Activated naive CD8-positive, alpha-beta T cell treated with anti-CD3 and anti-CD28 coated beads, Interleukin-2, amount 10 ng/mL, durations not matched to agents 7 days and 5 days (primary cell): ENCODE data around the gene LRIG1. TPM values are rescaled to one million over a fixed set of nuclear protein-coding genes. Genes with fewer than 3 reads are reported as not detected.

Source experiments
- ATAC-seq: fragments of 150-1000 bp; cut with Tn5 transposase; one replicate; pipeline ENCODE4 v1.10.0; 2021; ENCODE audit warnings: low read depth, moderate library complexity
- POLR2A ChIA-PET: fragments of 350-600 bp; sonication (Branson Sonifier 250); formaldehyde crosslinking; loops from one replicate; lab custom pipeline; 2021; ENCODE audit warnings: antibody characterized with exemption; lab: Charles Lee
- DNase-seq: peaks from one replicate; pipeline ENCODE4 v3.0.0; 2021
- H3K27ac Mint-ChIP-seq: one replicate; pipeline ENCODE4 v1.8.0; 2022; ENCODE audit warnings: mild to moderate bottlenecking, mixed read lengths
- H3K27me3 Mint-ChIP-seq: one replicate; pipeline ENCODE4 v1.8.0; 2022; ENCODE audit warnings: mild to moderate bottlenecking, moderate library complexity, mixed read lengths
- H3K36me3 Mint-ChIP-seq: one replicate; pipeline ENCODE4 v1.8.0; 2021; ENCODE audit warnings: mild to moderate bottlenecking, mixed read lengths
- H3K4me1 Mint-ChIP-seq: one replicate; pipeline ENCODE4 v1.8.0; 2021; ENCODE audit warnings: mixed read lengths
- H3K4me3 Mint-ChIP-seq: one replicate; pipeline ENCODE4 v1.8.0; 2022; ENCODE audit warnings: mild to moderate bottlenecking, moderate library complexity, mixed read lengths
- H3K9me3 Mint-ChIP-seq: one replicate; pipeline ENCODE4 v1.8.0; 2021; ENCODE audit warnings: mixed read lengths
- total RNA-seq, 2 experiments: library from RNA; stranded (reverse); gene quantifications; one replicate each; pipeline ENCODE4 v1.2.3, GENCODE V29; 2021

The LRIG1 gene
- total RNA-seq, 2 experiments from 2014 or later: 17.9 to 27.0 TPM

DNA sequence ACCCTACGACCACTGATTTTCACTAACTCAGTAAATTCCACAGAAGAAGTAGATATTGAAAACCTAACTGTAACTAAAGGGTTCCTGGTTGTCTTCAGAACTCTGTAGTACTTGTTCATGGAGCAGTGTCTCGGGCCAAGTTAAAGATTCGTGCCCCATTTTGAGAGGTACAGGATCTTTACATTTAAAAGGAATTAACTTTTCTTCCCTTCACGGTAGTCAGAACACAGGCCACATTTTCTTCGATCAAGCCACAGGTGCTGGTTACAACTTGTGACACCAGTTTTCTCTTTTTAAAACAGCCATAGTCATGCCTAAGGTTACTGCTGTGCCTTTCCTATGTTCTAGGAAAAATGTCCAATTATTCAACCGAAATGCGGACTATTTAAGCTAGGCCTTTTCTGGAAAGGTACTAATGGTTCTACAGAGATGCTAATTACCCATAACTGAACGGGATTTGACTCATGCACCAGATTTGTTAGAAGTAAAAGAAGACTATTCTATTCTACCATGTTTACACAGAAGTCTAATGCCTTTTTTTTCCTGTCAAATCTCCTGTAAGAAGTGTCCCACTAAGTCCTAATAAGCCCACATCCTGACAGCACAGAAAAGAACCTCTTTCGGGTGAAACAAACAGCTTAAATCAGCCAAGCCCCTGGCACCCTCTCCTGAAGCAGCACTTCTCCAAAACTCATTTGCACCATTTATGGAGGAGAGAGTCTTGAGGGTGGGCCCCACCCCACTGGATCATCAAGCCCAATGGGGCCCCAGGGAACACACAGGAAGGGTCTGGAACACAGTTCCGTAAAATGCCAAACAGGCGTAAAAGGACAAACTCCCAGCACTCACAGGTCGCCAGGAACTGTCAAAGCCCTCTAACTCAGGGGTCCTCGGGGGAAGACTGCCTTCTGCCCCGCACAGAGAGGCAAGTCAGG lies 1.9 kb downstream of the LRIG1 start:
- H3K9me3 Mint-ChIP-seq: no peaks in the 10 kb centered on the region
- H3K4me3 Mint-ChIP-seq: peak overlapping the region; percentile 92
- peaks cover 42% of the 10 kb centered on the region for H3K27me3 Mint-ChIP-seq
- peaks cover 56% of the 10 kb centered on the region for H3K4me1 Mint-ChIP-seq
- POLR2A ChIA-PET: interaction anchor here (2.3 kb wide), 1 partner anchor 8 kb away, joined by 10 read pairs; no protein-coding TSS in a partner anchor
- peaks cover 2% of the 10 kb centered on the region for H3K36me3 Mint-ChIP-seq
- DNase-seq (no peak), ATAC-seq (no peak)
- peak overlapping the region; percentile 82 for H3K27ac Mint-ChIP-seq

DNA sequence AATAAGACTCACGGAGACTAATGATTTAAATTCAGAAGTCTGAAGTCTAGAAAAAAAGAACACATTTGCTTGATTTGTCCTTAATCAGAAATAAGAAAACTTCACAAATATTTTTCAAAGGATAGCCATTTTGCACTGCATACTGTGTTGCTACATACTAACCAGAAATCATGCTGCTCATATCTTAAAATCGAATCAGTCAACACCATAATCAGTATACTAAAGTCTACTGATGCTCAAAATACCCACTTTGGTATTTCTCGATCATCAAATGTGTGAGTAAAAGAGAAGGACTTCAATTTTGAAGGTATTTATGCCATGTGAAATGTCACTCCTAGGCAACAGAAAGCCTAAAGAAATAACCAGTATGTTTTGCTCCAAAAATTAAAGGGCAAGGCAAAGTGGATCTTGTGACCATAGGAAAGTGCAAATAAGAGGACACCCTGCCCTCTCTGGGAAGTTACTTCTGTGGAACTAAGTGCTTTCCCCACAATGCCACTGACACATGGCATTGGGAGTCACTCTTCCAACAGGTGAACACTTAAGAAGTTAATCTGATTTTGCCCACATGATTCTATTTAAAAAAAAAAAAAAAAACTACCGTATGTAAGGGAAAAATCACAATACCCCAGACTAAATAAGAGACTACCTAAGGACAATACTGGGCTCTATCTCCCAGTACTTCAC lies 2.7 kb downstream of the LRIG1 start:
- peaks cover 35% of the 10 kb centered on the region for H3K27me3 Mint-ChIP-seq
- no peaks in the 10 kb centered on the region for H3K9me3 Mint-ChIP-seq
- POLR2A ChIA-PET: interaction anchor here (1.0 to 1.2 kb wide), 2 partner anchors 16 to 23 kb away, joined by 3 read pairs; no protein-coding TSS in a partner anchor
- peak overlapping the region; percentile 92 for H3K4me3 Mint-ChIP-seq
- ATAC-seq: no peak
- no peak overlapping the region for H3K27ac Mint-ChIP-seq
- DNase-seq: no peak
- peaks cover 63% of the 10 kb centered on the region for H3K4me1 Mint-ChIP-seq
- H3K36me3 Mint-ChIP-seq: peaks cover 4% of the 10 kb centered on the region

DNA sequence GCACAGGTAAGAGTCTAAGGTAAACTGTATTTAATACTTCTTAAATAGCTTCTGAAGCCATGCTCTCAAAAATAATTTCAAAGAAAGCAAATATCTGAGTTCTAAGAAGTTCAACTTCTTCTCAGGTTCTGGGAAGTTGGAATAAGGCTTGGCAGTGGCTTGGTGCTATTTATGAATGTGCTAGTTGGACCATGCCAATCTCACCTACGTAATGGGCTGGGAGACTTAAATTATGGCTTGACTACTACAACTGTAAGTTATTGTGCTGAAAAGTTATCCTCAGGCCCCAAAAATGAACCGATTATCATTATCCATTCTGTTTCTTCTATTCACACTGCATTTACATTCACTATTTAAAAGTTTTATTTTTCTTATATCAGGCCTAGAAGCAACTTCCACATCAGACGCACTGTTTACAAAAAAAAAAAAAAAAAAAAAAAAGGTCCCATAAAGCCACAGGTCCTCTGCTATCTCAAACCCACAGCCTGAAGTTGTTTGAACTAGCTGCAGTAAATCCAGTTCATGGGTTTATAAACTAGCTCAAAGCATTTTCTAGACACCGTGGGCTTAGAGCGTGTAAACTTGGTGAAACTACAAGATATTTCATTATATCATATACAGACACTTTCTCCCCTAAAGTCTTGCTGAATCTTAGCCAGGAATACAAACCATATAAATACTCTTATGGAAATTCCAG lies 3.4 kb downstream of the LRIG1 start:
- no peak for ATAC-seq
- Mint-ChIP-seq H3K36me3 (peaks cover 4% of the 10 kb centered on the region), H3K27me3 (peaks cover 30% of the 10 kb centered on the region), H3K27ac (no peak overlapping the region), H3K9me3 (no peaks in the 10 kb centered on the region), H3K4me1 (peaks cover 63% of the 10 kb centered on the region), H3K4me3 (peak overlapping the region; percentile 40)
- POLR2A ChIA-PET: interaction anchor here (1.0 to 1.2 kb wide), 2 partner anchors 16 to 24 kb away, joined by 3 read pairs; no protein-coding TSS in a partner anchor
- no peak for DNase-seq

DNA sequence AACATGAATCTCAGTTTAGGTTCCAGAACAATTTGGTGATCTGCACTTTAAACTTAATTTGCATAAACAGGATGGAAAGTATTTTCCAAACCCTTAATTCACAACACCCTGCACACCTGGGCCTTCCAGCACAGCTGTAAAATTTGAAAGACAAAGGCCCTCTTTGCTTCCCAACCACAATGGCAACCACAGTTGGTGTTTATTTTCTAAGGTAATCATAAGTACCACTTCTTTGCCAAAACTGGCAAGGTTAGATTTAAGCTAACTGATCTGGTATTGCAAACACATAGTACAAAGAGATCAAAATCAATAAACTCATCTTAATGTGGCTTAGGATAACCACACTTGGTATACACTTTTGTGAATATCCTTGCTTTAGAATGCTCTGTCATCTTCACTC lies 4.1 kb downstream of the LRIG1 start:
- POLR2A ChIA-PET: interaction anchor here (1.2 kb wide), 1 partner anchor 15 kb away, joined by 3 read pairs; no protein-coding TSS in a partner anchor
- no peak for DNase-seq

DNA sequence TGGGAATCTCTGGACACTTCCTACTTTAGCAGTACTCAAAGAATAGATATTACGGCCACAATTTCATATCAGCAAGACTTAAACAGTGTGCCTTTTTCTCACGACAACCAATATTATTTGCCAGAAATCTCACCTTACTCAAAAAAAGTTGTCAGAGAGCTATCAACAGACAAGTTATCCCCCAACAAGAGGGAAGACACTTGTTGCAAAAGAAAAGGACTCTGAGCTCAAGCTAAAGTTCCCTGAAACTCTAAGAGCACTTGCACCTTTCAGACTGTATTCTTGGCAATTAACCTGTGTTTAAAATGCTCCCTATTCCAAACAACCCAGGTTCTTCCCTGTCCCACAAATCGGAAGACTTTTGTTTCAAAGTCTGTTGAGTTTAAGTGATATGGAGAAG lies 4.5 kb downstream of the LRIG1 start:
- H3K27ac Mint-ChIP-seq: no peak overlapping the region
- POLR2A ChIA-PET: no interaction called here
- ATAC-seq (no peak), DNase-seq (no peak)
- H3K27me3 Mint-ChIP-seq: peaks cover 25% of the 10 kb centered on the region
- H3K4me3 Mint-ChIP-seq: no peak overlapping the region
- peaks cover 5% of the 10 kb centered on the region for H3K36me3 Mint-ChIP-seq
- peaks cover 63% of the 10 kb centered on the region for H3K4me1 Mint-ChIP-seq
- no peaks in the 10 kb centered on the region for H3K9me3 Mint-ChIP-seq

More for the DNA sequence above, 4.1 kb downstream of the LRIG1 start:
- peaks cover 66% of the 10 kb centered on the region for H3K4me1 Mint-ChIP-seq
- H3K36me3 Mint-ChIP-seq: peaks cover 5% of the 10 kb centered on the region
- no peak for ATAC-seq
- H3K4me3 Mint-ChIP-seq: peak overlapping the region; percentile 40
- H3K27ac Mint-ChIP-seq: no peak overlapping the region
- H3K9me3 Mint-ChIP-seq: no peaks in the 10 kb centered on the region
- peaks cover 25% of the 10 kb centered on the region for H3K27me3 Mint-ChIP-seq

DNA sequence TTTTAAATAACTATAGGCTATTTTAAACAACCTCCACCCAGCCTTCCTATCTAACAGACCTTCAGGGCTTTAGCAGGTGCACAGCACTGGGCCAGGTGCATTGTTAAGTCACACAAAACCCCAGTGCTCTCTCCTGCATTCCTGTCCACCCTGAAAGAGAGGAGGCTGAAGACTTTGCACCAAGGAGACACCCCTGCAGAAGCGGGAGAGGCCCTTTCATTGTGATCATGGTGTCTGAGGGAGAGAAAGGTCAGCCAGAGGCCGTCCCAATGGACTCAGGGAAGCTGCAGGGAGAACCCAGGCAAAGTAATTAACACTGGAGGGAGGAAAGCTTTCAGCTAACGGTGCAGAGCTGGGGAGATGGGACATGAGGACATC lies 5.2 kb downstream of the LRIG1 start:
- DNase-seq (no peak), ATAC-seq (no peak)
- POLR2A ChIA-PET: no interaction called here
- H3K36me3 Mint-ChIP-seq: peaks cover 5% of the 10 kb centered on the region
- H3K4me3 Mint-ChIP-seq: peak overlapping the region; percentile 48
- peaks cover 64% of the 10 kb centered on the region for H3K4me1 Mint-ChIP-seq
- peaks cover 22% of the 10 kb centered on the region for H3K27me3 Mint-ChIP-seq
- no peak overlapping the region for H3K27ac Mint-ChIP-seq
- no peaks in the 10 kb centered on the region for H3K9me3 Mint-ChIP-seq

DNA sequence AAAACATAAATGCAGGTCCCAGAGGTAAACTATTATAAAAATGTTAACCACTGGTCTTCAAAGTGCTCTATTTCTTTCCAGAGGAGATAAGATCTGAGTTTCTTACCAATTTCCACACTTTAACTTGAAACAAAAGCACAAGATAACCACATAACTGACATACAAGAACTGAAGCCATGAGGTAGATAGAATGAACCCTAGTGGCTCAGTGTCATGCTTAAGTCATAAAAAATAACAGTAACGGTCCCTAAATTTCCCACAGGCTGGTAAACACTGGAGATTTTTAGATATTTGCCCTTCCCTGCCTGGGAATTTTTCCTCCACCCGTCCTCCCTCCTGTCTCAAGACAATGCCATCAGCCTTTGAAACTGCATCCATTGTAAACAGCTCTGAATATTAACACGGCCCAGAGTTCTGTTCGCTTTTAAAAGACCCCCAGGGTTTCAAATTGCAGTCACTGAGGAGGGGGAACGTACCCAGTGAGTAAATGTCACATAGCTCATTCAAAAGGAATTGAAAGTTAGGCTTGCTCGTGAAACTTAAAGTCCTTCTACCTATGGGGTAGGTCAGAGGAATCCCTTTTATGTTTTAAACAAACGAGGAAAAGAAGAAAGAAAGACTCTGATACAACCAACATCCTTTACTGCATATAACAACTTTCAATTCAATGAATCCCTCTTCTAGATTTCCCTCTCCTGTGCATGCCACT lies 5.7 kb downstream of the LRIG1 start:
- no peaks in the 10 kb centered on the region for H3K9me3 Mint-ChIP-seq
- no peak for DNase-seq
- H3K27ac Mint-ChIP-seq: peak overlapping the region; percentile 18
- H3K36me3 Mint-ChIP-seq: peaks cover 5% of the 10 kb centered on the region
- peaks cover 69% of the 10 kb centered on the region for H3K4me1 Mint-ChIP-seq
- H3K4me3 Mint-ChIP-seq: peak overlapping the region; percentile 21
- ATAC-seq: no peak
- peaks cover 22% of the 10 kb centered on the region for H3K27me3 Mint-ChIP-seq
- POLR2A ChIA-PET: interaction anchor here (1.4 kb wide), 1 partner anchor 12 kb away, joined by 5 read pairs; no protein-coding TSS in a partner anchor

DNA sequence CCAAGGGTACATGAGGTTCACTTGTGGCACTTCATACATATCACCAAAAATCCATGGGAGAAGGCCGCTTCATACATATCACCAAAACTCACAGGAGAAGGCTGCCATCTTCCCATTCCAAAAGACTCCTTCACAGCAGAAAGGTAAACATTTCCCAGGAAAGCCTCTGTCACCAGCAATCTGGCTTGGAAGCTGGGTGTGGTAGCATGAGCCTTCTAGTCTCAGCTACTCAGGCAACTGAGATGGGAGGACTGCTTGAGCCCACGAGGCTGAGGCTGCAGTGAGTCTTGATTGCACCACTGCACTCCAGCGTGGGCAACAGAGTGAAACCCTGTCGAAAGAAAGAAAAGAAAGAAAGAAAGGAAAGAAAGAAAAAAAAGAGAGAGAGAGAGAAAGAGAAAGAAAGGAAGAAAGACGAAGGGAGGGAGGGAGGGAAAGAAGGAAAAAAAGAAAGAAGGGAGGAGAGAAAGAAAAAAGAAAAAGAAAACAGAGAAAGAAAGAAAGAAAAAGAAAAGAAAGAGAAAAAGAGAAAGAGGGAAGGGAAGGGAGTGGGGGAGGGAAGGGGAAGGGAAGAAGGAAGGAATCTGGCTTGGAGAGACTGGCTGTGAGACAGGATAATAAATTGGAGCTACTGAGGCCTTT lies 7.2 kb downstream of the LRIG1 start:
- ATAC-seq: no peak
- no peak for DNase-seq
- peaks cover 5% of the 10 kb centered on the region for H3K36me3 Mint-ChIP-seq
- peaks cover 9% of the 10 kb centered on the region for H3K27me3 Mint-ChIP-seq
- H3K27ac Mint-ChIP-seq: no peak overlapping the region
- POLR2A ChIA-PET: interaction anchor here (1.4 kb wide), 1 partner anchor 10 kb away, joined by 5 read pairs; no protein-coding TSS in a partner anchor
- H3K4me1 Mint-ChIP-seq: peaks cover 74% of the 10 kb centered on the region
- H3K9me3 Mint-ChIP-seq: no peaks in the 10 kb centered on the region
- H3K4me3 Mint-ChIP-seq: no peak overlapping the region

DNA sequence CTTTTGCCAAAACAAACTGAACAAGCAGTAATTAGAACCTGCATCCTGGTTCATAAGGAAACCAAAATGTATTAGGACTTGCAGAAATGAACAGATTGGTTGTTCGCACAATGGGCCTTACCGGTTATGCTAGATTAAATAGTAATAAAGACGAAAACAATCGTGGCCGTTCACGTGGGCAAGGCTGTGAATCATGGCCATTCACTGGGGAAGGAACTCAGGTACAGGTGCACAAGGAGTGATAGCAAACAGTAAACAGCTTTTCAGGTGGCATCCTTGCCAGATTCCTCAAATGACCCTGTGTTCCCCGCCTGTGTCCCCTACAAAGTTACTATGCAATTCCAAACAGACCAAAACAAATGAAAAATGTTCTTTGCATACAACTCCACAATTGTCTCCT lies 8.2 kb downstream of the LRIG1 start:
- H3K4me3 Mint-ChIP-seq: no peak overlapping the region
- H3K27me3 Mint-ChIP-seq: peaks cover 6% of the 10 kb centered on the region
- no peaks in the 10 kb centered on the region for H3K9me3 Mint-ChIP-seq
- peaks cover 69% of the 10 kb centered on the region for H3K4me1 Mint-ChIP-seq
- no peak overlapping the region for H3K27ac Mint-ChIP-seq
- ATAC-seq (no peak), DNase-seq (no peak)
- H3K36me3 Mint-ChIP-seq: peaks cover 5% of the 10 kb centered on the region
- POLR2A ChIA-PET: no interaction called here

DNA sequence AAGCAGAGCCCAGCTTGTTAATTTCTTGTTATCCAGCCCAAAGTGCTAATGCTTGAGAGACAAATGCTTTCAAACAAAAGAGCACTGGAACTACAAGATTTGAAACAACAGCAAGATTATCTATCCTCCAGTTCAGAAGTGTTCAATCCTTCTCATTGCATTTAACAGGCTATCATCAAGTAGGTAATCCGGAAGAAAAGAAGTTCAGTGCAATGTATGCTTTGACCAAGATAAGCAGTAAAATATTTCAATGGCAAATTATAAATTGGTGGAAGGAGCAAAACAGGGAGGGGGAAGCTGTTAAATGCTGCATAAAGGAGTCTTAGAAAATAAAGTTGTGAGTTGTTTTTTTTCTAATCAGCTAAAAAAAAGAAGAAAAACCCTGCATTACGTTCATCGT lies 8.8 kb downstream of the LRIG1 start:
- H3K4me3 Mint-ChIP-seq: no peak overlapping the region
- peaks cover 8% of the 10 kb centered on the region for H3K36me3 Mint-ChIP-seq
- H3K9me3 Mint-ChIP-seq: no peaks in the 10 kb centered on the region
- POLR2A ChIA-PET: interaction anchor here (2.8 kb wide), 1 partner anchor 8 kb away, joined by 10 read pairs; the partner anchor contains the start of gene LRIG1
- H3K27ac Mint-ChIP-seq: no peak overlapping the region
- ATAC-seq (no peak), DNase-seq (no peak)
- H3K27me3 Mint-ChIP-seq: peaks cover 6% of the 10 kb centered on the region
- H3K4me1 Mint-ChIP-seq: peaks cover 71% of the 10 kb centered on the region

DNA sequence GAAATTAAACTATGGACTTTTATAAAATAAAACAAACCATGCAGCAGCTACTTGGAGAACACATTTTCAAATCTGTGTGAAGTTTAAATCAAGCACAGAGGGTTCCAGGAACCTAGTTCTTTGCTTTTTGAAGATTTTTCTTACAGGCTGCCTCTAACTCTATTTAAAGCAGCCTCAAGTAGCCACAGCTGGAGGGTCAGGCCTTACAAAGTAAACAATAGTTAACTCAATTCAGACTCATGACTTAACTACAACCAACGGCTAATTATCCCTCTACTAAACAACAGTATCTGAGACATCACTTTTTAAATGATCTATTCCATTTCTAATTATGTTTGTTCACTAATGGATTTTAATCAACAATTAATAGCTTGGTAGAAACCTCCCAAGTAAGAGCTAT lies 9.8 kb downstream of the LRIG1 start:
- DNase-seq (no peak), ATAC-seq (no peak)
- POLR2A ChIA-PET: interaction anchor here (1.8 to 2.8 kb wide), 2 partner anchors 9 to 270 kb away, joined by 5 to 10 read pairs; partner anchors contain the start of genes LRIG1 and SLC25A26
- Mint-ChIP-seq H3K4me3 (no peak overlapping the region), H3K36me3 (peaks cover 8% of the 10 kb centered on the region), H3K9me3 (no peaks in the 10 kb centered on the region), H3K27me3 (peaks cover 6% of the 10 kb centered on the region), H3K27ac (no peak overlapping the region), H3K4me1 (peaks cover 61% of the 10 kb centered on the region)

DNA sequence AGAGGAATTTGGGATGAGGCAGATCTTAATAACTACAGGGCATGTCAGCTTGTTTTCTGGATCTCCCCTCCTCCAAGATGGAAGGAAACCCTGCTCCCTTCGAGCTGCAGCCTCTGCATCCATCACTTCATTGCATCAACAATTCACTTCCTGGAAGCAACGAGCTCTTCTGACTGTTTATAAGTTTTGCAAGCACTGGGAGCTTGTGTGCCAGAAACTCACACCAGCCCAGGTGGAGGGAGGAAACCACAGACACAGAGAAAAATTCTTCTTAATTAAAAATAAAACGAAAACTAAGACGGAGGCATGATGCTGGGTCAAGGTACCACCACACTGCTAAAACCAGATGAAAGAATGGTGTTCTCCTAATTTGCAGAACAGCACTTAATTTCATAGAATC lies 10.6 kb downstream of the LRIG1 start:
- peaks cover 8% of the 10 kb centered on the region for H3K36me3 Mint-ChIP-seq
- peaks cover 4% of the 10 kb centered on the region for H3K27me3 Mint-ChIP-seq
- DNase-seq: no peak
- H3K4me1 Mint-ChIP-seq: peaks cover 58% of the 10 kb centered on the region
- H3K27ac Mint-ChIP-seq: peak overlapping the region; percentile 87
- H3K9me3 Mint-ChIP-seq: no peaks in the 10 kb centered on the region
- peak overlapping the region; percentile 67 for H3K4me3 Mint-ChIP-seq
- POLR2A ChIA-PET: interaction anchor here (1.3 to 2.8 kb wide), 3 partner anchors 9 to 269 kb away, joined by 3 to 10 read pairs (median 5); partner anchors contain the start of genes LRIG1 and SLC25A26
- ATAC-seq: peak; percentile 75
